Iris pigment epithelial cell (primary cell): ENCODE results near the gene AICDA.

Source experiments
- DNase-seq: peaks from one replicate; pipeline ENCODE4 v3.0.0-alpha.2; 2011; ENCODE audit warnings: low read depth

AICDA gene

DNA sequence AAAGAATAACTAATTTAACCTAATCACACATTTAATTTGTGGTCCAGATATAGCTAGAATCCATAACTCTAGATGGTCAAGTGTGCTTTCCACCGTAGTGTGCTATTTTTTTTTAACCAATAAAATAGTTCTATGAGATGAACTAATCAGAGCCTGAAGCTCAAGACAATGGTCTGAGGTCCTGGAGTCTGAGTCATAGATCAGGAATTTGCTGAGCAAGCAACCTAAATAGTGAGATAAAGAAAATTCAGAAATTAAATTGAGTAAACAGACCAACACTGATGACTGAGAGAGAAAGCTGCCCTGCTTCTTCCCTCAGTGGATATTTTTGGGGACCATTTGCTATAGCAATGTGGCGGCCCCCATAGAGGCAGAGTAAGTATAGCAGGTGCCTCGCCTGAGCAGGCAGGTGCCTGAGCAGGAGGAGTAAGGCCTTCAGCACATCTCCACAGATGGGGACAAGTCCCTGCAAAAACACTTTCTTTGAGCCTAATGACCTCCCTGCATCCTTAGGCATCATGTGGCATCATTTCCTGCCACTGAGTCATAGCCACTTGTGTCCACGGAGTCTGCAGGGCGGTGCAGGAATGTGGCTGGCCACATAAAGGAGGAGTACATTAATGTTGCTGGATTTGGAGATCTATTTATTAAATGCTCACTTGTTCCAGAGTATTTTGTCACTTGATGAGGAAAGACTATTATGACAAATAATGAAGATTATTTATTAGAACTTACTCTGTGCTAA, 58.0 kb downstream of the AICDA start:
- DNase-seq: peak; percentile 46

DNA sequence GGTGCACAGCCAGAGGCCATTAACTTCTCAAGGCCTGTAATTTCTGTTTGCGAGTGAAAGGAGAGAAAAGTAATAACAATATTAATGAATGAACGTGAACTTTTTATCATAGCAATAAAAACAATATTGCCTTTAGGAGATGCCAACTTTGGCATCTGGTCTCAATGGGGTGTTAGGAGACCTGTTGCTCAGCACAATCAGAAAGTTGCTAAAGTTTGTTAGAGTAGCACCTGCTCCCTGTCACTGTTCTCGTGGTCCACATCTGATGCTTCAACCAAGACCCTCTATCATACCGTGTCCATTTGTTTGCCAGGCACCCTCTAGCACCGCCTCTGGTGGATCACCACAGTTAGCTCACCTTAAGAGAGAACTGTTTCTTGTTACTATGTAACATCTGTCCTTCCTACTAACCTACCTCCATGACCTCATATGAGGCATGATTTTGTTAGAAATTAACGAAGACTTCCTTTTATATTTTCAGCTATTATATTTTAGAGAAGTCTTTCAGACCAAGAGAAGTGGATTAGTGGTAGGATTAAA, 59.5 kb downstream of the AICDA start:
- DNase-seq: no peak
